Left cardiac atrium (tissue), 4 donors: ENCODE data around the gene ACYP1. TPM values are rescaled to one million over a fixed set of nuclear protein-coding genes. Genes with fewer than 3 reads are reported as not detected.

Experiments
- ATAC-seq, 2 donors: fragments of 200-7000 bp; cut with Tn5 transposase; one replicate each; pipeline ENCODE4 v1.9.1; 2020; ENCODE audit warnings: mild to moderate bottlenecking in 2 of 2, moderate library complexity in 2 of 2
- DNase-seq: peaks from one replicate; pipeline ENCODE4 v3.0.0-alpha.2; 2020
- intact Hi-C, 2 donors: fragments of 100-400 bp; cut with DNase I; formaldehyde crosslinking; loops; one replicate each; pipeline versions ENCODE4 v1.14.1 to v1.15.1; 2022 to 2023
- long read RNA-seq: library from polyadenylated mRNA; unstranded; transcript quantifications from one replicate; pipeline ENCODE4 v2.0.0, GENCODE V29; 2021
- total RNA-seq, 2 donors: library from RNA; stranded (reverse); fragmentation: NEBNext Ultra II Directional; extraction: Animal tissue kit (Norgen Biotek cat#: 25700); gene quantifications; one replicate each; pipeline ENCODE4 v1.2.1, GENCODE V29; 2021
- donor health status: DM: no; HTN: yes; CAD: no.
- donor health status: DM: no; HTN: yes; CAD: no; lungs with severe emphysema.
- donor health status: DM: yes; HTN: yes; CAD: no.
- donor health status: Dilated cardiomyopathy.

Gene ACYP1
- 10 to 100 TPM in 1 of 2 donors, 1 to 10 TPM in 1; 7.4 to 13.5 TPM for total RNA-seq
- long read RNA-seq, partial matches to known transcripts: 0 of 3 reads
- long read RNA-seq, other reads (novel, unspliced or antisense): 2 of 3 reads

DNA sequence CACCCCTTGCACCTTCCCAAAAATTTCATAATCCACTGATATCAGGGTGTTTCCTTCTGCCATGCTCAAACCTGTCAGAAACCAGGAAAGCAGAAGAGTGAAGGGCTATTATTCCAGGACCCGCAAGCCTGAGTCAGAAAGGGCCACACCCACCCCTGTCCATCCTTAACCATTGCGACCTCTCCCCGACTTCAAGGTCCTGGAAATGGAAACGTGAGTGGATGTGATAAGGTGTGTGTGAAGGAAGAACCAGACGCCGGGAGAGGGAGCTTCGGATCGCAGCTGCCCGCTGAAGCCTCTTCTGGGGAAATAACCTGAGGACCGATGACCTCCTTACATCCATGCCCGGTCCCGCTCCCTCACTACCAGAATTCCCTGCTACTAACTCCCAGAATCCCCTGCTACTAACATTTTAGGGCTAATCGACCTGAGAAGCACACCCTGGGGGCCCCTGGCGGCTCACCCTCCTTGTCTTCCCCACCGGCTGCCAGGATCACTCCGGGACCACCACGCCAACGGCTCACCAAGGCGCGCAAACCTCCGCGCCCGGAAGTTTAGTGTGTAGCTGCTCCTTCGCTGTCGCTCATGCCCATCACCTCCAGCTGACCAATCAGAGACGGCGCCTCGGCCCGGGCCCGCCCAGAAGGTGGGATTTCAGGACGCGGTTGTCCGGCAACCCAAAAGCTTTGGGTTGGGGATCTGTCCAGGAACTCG, at the start of gene ACYP1:
TSS of gene ACYP1 (minus strand) at position 534 of the 714 bp plus-strand sequence. CDS start at position 63, 471 bp downstream.
- peak; percentile 97 to 98 for ATAC-seq
- intact Hi-C loops: loop anchor here in 1 of 2 donors (10.0 kb wide), 1 partner anchor 49 kb away; no protein-coding TSS in a partner anchor
- DNase-seq: peak; percentile 91

DNA sequence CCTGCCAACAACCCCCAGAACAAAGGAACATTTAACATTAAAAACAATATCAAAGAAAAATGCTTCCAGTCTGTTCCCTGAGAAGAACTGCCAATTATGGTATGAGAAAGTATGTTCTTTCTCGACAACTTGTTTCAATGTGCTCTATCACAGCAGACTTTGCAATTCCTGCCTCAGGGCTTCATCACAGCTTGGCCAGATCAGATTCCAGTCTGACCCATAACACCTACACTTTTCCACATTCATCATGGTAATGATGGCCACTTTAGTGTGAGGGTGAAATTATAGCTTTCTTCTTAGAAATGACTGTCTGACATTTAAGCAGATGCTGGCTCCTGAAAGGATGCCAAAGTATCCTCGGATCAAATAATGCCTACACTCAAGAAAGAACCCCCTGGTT, 46.1 kb upstream of the ACYP1 start:
- no peak for DNase-seq
- ATAC-seq: no peak
- intact Hi-C loops: no loop called here

DNA sequence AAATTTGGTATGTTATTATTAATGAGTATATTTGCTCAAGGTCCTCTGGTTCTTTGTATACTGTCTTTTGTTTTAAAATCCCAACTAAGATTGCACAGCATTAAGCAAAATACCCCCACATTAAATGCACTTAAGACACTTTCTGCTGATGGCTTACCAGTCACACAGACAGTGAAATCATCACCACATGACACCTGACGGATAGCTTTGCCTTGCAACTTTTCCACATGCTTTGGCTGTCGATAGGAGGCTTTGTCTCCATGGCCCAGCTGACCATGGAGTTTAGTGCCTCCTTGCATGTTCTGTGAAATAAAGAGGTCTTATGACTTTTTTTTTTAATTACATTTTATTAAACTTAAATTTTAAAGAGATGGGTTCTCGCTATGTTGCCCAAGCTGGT, 43.4 kb upstream of the ACYP1 start:
- intact Hi-C loops: no loop called here
- ATAC-seq (no peak), DNase-seq (no peak)

DNA sequence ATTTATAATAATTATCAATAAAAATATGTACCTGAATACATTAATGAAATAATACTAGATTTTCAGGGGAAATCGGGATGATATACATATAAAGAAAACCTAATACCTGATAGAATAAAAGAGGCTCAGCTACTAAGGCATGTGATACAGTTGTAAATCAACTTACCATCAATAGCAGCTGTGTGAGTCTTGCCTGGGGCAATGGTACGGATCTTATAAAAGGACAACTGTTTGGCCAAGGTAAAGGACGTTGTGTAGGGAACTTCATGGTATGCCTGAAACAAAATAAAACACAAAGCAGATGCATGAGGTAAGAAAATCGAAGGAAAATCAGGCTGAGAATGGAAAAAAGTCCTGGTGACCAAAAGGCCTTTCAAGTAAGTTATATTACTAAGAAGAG, 37.7 kb upstream of the ACYP1 start:
- DNase-seq: no peak
- no peak for ATAC-seq
- intact Hi-C loops: no loop called here

DNA sequence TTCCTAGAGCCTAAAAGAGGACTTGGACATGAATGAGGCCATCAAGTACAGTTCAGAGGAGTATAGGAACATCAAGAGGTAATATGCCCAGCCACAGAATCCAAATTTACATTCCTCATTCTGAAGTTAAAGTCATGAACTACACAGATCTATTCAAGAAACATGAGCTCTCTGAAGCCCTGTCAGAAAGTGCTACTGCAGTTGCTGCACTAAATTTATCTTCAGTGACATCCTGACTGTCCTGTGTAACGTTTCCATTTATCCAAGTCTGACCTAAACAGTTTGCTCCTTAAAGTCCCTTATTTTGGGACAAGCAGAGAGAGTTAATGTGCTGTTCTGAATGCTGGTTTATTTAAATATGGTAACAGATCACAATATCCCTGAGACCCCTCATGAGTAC, 34.9 kb upstream of the ACYP1 start:
- DNase-seq (no peak), ATAC-seq (no peak)
- intact Hi-C loops: no loop called here

DNA sequence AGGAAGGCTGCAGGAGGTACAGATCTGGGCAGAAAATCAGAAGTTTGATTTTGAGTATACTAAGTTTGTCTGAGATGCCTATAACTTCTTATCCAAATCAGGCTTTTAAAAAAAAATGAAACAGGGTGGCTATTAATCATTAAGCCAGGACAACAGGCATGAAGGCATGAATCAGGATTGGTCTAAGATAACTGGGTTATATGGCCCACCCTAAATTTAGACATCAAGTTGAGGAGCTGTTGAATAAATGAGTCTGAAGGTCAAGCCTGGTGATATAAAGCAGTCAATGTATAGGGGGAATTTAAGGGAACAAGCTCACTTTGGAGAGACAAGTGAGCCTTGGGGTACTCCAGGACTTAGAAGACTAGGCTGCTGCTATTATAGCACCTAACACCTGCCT, 34.4 kb upstream of the ACYP1 start:
- DNase-seq (no peak), ATAC-seq (no peak)
- intact Hi-C loops: no loop called here

DNA sequence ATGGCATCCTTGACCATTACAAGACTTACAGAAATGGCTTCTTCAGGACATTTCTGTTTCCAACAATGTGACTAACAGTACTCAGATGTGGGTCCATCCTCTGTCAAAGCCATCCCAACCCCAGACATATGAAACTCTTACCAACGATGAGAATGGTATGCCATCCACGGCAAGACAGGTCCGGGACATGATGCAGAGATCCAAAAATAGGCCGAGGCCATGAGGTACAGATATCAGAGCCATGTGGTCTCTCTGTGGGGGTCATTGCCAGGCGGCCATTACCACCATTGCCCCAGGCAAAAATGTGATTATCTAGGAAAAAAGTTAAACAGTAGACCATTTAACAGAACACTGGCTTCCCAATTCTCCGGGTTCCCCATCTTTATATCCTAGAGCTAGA, 33.1 kb upstream of the ACYP1 start:
- ATAC-seq: peak in 1 of 2 donors; percentile 54
- no peak for DNase-seq
- intact Hi-C loops: no loop called here

DNA sequence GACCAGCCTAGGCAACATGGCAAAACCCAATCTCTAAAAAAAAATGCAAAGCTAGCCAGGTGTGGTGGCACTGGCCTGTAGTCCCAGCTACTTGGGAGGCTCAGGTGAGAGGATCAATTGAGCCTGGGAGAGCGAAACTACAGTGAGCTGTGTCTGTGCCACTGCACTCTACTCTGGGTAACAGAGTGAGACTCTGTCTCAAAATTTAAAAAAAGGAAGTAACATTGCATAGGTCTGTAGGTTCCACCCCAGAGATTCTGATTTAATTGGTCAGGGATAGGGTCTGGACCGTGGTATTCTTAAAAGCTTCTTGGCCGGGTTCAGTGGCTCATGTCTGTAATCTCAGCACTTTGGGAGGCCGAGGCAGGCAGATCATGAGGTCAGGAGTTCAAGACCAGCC, 31.9 kb upstream of the ACYP1 start:
- no peak for ATAC-seq
- intact Hi-C loops: no loop called here
- no peak for DNase-seq

DNA sequence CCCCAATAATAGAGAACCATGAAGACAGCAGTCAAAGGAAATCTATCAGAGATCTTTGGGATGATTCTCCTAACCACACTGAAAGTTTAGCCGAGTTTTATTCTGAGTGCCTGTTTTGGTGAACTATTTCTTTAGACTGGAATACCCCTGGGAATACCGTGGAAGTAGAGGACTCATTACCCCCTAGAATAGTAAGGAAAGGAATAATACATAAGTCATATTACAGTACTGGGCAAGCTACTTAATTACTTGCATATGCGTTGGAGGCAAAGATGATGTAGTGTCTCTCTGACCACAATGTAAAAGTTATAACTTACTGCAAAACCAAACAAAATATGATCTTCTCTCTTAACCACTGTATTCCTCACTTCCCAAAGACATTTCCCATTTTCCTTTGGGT, 31.1 kb upstream of the ACYP1 start:
- intact Hi-C loops: no loop called here
- ATAC-seq (no peak), DNase-seq (no peak)

DNA sequence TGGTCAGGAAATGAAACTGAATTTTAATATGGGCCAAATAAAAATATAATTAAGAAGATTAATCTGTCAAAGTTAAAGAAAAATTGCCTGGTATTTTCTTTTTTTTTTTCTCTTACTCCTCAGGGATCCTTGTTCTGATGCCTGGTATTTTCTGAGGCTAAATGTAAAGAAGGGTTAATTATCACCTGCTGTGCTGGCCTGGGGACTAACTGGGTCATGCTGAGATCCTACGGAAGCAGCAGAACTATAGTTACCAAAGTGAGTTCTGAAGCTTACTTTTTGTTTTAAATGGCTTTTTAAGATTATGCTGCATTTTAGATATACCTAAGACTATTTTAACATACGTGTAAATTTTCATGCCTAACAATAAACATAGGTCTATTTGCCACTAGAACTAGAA, 28.9 kb upstream of the ACYP1 start:
- no peak for ATAC-seq
- no peak for DNase-seq
- intact Hi-C loops: no loop called here

DNA sequence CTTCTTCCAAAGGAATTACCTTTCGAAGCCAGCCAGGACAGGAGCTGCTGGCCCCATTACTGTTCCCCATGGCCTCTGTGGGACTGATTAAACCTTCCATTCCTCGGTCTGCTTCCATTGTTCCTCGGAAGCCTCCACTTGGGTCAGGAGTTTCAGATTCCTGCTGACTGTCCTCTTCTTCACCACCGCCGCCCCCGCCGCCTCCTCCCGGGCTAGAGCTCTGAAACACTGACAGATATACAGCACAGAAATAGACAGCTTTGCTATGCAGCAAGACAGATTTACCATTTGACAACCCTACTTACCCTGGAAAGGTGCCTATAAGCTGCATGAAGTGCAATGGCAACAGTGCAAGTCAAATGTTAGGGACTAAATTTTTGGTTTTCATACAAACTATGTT, 27.4 kb upstream of the ACYP1 start:
- intact Hi-C loops: no loop called here
- ATAC-seq: no peak

DNA sequence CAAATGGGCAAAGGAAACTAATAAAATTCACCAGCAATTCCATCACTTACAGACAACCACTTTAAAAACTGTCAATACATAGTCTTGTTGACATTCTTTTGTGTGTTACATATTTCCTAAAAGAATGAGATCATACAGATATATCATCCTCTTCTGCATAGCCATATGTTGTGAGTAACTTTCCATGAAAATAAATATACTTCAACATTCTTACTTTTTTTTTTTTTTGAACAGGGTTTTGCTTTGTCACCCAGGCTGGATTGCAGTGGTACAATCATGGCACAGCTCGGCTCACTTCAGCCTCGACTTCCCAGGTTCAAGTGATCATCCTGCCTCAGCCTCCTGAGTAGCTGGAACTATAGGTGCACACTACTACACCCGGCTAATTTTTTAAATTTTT, 26.5 kb upstream of the ACYP1 start:
- DNase-seq (no peak), ATAC-seq (no peak)
- intact Hi-C loops: no loop called here

More for the DNA sequence above, 27.4 kb upstream of the ACYP1 start:
- no peak for DNase-seq

DNA sequence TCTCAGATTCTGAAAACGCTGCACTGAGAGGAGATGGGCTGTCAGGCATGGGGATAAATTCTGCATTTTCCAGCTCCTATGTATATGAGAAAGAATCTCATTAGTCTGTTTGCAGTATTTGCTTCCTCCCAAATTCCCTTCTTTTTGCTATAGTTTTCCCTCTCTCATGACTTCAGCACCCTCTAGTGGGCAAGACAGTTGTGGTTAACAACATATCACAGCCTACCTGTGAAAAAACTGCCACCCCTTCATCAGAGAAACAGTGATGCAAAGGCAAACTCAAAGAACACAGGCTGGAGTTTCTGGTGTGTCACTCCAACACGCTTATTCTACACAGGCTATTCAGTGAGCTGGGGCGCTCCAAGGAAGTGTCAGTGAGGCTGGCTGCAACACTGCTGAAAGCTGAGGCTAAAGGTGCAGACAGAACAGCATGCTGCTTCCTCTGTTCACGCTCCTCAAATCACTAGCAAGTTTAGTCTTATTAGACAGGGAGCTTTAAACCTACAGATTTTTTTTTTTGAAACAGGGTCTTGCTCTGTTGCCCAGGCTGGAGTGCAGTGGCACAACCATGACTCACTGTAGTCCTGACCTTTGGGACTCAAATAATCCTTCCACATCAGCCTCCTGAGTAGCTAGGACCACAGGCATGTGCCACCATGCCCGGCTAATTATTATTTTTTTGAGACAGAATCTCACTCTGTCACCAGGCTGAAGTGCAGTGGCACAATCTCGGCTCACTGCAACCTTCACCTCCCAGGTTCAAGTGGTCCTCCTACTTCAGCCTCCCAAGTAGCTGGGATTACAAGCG, 24.9 kb upstream of the ACYP1 start:
- DNase-seq (no peak), ATAC-seq (peak; percentile 74 to 76)
- intact Hi-C loops: loop anchor here (5.0 to 10.0 kb wide), 2 partner anchors 144 to 226 kb away; no protein-coding TSS in a partner anchor

DNA sequence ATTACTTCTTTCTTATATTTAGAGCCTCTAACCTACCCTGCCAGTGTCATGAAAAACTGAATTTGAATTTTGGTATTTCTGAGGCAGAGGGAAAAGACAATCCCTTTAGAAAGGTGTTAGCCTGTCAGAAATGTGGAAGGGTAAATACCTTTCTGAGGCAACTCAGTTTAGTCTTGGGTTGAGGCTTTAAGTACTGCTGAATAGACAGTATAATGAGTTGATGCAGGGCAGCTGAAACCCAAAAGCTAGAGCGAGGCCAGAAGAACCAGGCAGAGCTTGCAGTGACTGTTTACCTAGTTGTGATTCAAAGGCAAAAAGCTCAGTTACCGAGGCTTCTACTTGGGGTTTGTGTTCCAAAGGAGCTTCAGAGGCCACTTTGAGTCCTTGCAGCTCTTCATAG, 24.3 kb upstream of the ACYP1 start:
- intact Hi-C loops: loop anchor here (5.0 to 10.0 kb wide), 2 partner anchors 143 to 226 kb away; no protein-coding TSS in a partner anchor
- DNase-seq (no peak), ATAC-seq (no peak)

DNA sequence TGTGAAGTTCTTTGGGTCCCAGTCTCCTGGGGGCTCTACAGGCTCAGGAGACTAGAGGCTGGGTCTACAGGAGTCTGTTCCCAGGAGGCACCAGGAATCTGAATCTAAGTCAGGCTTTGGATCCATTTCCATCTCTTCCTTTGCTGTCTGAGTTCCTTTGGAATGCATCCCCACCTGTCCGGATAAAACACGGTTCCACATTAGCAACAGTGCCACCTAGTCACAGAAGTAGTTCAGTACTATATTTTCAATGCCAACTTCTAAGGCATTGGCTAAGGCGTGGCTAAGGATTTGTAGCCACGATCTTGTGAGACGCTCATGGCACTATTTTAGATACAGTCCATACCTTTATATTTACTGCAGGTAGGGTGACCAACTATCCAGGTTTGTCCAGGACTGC, 20.7 kb upstream of the ACYP1 start:
- ATAC-seq: no peak
- no peak for DNase-seq
- intact Hi-C loops: loop anchor here (10.0 kb wide), 1 partner anchor 140 kb away; no protein-coding TSS in a partner anchor

DNA sequence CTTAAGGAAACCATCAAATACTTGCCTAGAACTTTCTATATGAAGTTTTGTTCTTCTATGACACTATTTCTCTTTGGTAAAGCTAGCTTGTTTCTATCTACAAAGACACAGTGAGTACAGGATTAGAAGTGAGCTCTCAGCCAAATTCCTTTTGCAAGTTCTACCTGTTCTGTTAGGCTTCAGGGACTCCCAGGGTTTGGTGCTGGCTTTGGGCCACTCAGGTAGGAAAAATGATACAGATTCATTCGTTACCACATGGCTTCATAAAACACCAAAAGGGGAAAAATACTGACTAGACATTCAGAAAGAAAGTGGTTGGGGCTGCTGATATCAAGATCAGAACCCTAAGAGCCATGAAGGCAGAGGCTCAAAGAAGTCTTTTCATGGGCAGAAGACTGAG, 19.4 kb upstream of the ACYP1 start:
- intact Hi-C loops: loop anchor here (2.0 to 10.0 kb wide), 2 partner anchors 138 to 170 kb away; no protein-coding TSS in a partner anchor
- ATAC-seq: no peak
- no peak for DNase-seq

DNA sequence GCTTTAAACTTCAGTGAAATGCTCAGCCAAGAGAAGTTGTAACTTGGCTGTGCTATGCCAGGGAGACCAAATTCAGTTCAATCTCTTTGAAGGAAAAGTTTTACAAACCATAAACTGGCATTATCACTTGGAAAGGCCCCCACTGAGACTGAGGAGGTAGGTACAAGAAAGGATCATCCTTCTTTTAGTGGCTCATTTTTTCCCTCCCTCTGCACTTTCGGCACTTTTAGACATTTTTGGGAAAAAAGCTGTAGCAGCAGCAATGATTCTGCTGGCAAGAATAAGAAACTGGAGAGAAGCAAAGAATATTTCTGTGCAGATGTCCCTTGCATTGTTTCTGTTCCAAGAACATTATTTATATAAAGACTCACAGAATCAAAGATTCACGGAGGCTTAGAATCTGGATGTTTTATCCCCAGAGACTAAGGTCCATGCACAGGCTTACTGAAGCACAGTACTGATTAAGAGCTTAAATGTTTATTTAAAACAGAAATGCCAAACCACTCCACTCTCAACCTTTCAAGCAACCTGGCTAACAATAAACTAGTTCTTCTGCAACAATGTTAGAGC, 17.9 kb upstream of the ACYP1 start:
- DNase-seq (no peak), ATAC-seq (no peak)
- intact Hi-C loops: loop anchor here (2.0 to 10.0 kb wide), 2 partner anchors 137 to 169 kb away; no protein-coding TSS in a partner anchor

DNA sequence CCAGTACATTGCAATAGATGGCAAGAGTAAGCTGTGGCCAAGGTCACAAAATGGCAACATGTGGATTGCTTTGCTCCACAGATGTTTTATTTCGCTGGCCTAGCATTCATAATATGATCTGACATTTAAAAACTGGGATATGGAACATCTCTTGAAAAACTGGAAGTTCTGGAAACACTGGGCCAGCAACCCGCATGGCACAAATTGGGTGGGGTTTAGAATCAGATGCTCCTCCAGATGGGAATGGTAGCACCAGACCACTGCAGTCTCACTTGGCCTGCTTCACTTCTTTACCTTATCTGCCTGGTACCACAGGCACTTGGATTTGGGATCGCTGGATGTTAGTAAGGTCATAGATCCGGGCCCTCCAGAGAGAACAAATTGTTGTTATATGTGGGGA, 15.7 kb upstream of the ACYP1 start:
- no peak for DNase-seq
- no peak for ATAC-seq
- intact Hi-C loops: no loop called here

DNA sequence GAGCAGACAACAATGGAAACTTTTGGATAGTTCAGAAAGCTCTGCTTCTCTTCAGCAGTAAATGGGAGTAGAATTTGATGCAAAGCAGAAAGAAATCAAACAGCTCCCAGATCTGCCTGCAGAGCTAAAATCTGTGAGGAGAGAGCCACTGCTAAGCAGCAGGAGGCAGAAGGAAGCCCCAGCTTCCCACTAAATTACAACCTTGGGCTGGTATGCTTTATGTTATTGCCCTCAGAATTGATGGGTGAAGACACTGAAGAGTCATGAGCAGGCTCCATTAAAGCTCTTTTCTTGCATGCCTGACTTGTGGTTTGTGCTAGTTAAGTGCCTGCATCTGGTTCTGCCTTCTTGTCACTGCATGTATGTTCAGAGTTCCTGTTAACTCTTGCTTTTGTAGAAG, 14.0 kb upstream of the ACYP1 start:
- intact Hi-C loops: no loop called here
- no peak for DNase-seq
- ATAC-seq: no peak

DNA sequence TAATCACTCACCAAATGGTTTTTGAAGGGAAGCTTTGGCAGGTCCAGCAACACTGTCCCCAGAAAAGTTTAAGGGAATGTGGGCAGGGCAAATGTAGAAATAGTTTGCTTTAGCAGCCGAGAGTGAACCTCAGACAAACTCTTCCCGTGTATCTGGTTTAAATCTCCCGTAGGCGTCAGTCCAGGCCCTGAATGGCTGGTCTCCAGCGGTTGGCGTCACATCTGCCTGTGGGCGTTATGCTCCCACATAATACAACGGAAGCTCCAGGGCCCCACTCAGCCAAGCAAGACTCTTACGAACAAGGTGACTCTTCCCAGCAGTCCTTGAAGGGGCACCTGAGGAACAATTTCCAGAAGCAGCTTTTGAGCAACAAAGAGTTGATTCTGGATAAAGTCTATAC, 6.6 kb upstream of the ACYP1 start:
- intact Hi-C loops: no loop called here
- ATAC-seq (no peak), DNase-seq (no peak)
